Endothelial cell (in vitro differentiated cells): ENCODE data around the gene SF3A2. TPM values are rescaled to one million over a fixed set of nuclear protein-coding genes. Genes with fewer than 3 reads are reported as not detected.

Experiments used
- DNase-seq: peaks from one replicate; pipeline ENCODE4 v3.0.0; 2021; ENCODE audit warnings: low spot score
- H3K27ac Mint-ChIP-seq: one replicate; pipeline ENCODE4 v1.8.0; 2021; ENCODE audit warnings: mixed read lengths, inconsistent platforms; ENCODE audit not compliant: unreplicated experiment
- H3K27me3 Mint-ChIP-seq: one replicate; pipeline ENCODE4 v1.8.0; 2021; ENCODE audit warnings: mild to moderate bottlenecking, moderate library complexity, mixed read lengths, inconsistent platforms; ENCODE audit not compliant: unreplicated experiment
- H3K36me3 Mint-ChIP-seq: one replicate; pipeline ENCODE4 v1.8.0; 2021; ENCODE audit warnings: mild to moderate bottlenecking, low read depth, mixed read lengths, inconsistent platforms; ENCODE audit not compliant: unreplicated experiment
- H3K4me1 Mint-ChIP-seq: one replicate; pipeline ENCODE4 v1.8.0; 2021; ENCODE audit warnings: mild to moderate bottlenecking, mixed read lengths, inconsistent platforms; ENCODE audit not compliant: unreplicated experiment
- H3K4me3 Mint-ChIP-seq: one replicate; pipeline ENCODE4 v1.8.0; 2021; ENCODE audit warnings: mild to moderate bottlenecking, mixed read lengths, inconsistent platforms; ENCODE audit not compliant: unreplicated experiment
- H3K9me3 Mint-ChIP-seq: one replicate; pipeline ENCODE4 v1.8.0; 2021; ENCODE audit warnings: mixed read lengths, inconsistent platforms; ENCODE audit not compliant: unreplicated experiment
- CTCF ChIP-seq: fragments of 200-600 bp; sonication (generic); IDR thresholded peaks from one replicate; pipeline ENCODE4 v1.5.0; 2021; ENCODE audit warnings: antibody characterized with exemption; ENCODE audit not compliant: unreplicated experiment
- total RNA-seq: library from RNA; stranded (reverse); fragmentation: NEBNext Ultra II Directional; extraction: Animal tissue kit (Norgen Biotek cat#: 25700); gene quantifications from one replicate; pipeline ENCODE4 v1.2.1, GENCODE V29; 2021; ENCODE audit not compliant: unreplicated experiment

Gene SF3A2
- total RNA-seq, 1 donor from 2014 or later = 137 TPM

GRCh38 chr19:2207991-2208860 lies 28.4 kb upstream of the SF3A2 start:
- DNase-seq = no peak
- no peak overlapping the region for H3K27ac Mint-ChIP-seq
- H3K36me3 Mint-ChIP-seq = peaks cover 23% of the 10 kb centered on the region
- H3K27me3 Mint-ChIP-seq = peaks cover 7% of the 10 kb centered on the region
- H3K4me1 Mint-ChIP-seq = peaks cover 3% of the 10 kb centered on the region
- no peaks in the 10 kb centered on the region for H3K9me3 Mint-ChIP-seq
- TF ChIP-seq CTCF = no peak
- no peak overlapping the region for H3K4me3 Mint-ChIP-seq

GRCh38 chr19:2208975-2209374 lies 27.6 kb upstream of the SF3A2 start:
- TF ChIP-seq CTCF = no peak
- Mint-ChIP-seq H3K4me3 (no peak overlapping the region), H3K9me3 (no peaks in the 10 kb centered on the region), H3K36me3 (peaks cover 24% of the 10 kb centered on the region), H3K27me3 (peaks cover 7% of the 10 kb centered on the region), H3K4me1 (peaks cover 3% of the 10 kb centered on the region), H3K27ac (peak overlapping the region; percentile 30)
- DNase-seq = no peak

- no peak overlapping the region for H3K27ac Mint-ChIP-seq
- no peak overlapping the region for H3K4me3 Mint-ChIP-seq
- TF ChIP-seq CTCF = no peak
- no peaks in the 10 kb centered on the region for H3K9me3 Mint-ChIP-seq
- no peak for DNase-seq
- H3K36me3 Mint-ChIP-seq = peaks cover 20% of the 10 kb centered on the region
- H3K4me1 Mint-ChIP-seq = peaks cover 3% of the 10 kb centered on the region
- H3K27me3 Mint-ChIP-seq = peaks cover 7% of the 10 kb centered on the region
Observed at GRCh38 chr19:2209408-2209807, 27.2 kb upstream of the SF3A2 start.

GRCh38 chr19:2210206-2210605 lies 26.4 kb upstream of the SF3A2 start:
- Mint-ChIP-seq H3K27me3 (peaks cover 7% of the 10 kb centered on the region), H3K36me3 (peaks cover 25% of the 10 kb centered on the region), H3K27ac (no peak overlapping the region), H3K4me3 (no peak overlapping the region), H3K4me1 (peaks cover 3% of the 10 kb centered on the region), H3K9me3 (no peaks in the 10 kb centered on the region)
- no peak for DNase-seq
- no peak for TF ChIP-seq CTCF
